SK-N-SH (cell line): ENCODE results near the gene HIPK3. TPM values are rescaled to one million over a fixed set of nuclear protein-coding genes. Genes with fewer than 3 reads are reported as not detected.

ENCODE experiments used
- CTCF ChIA-PET: fragments of 300-600, 350-600 bp; formaldehyde crosslinking; extraction: SDS; loops from one replicate; lab custom pipeline; 2021; lab: Yijun Ruan, JAX
- POLR2A ChIA-PET: fragments of 350-600 bp; sonication (Branson Sonifier 250); formaldehyde crosslinking; extraction: SDS; loops from one replicate; lab custom pipeline; 2020; ENCODE audit warnings: antibody characterized with exemption, inconsistent platforms; lab: Yijun Ruan, JAX
- DNase-seq: peaks from one replicate; pipeline ENCODE4 v3.0.0; 2012
- H2AFZ ChIP-seq: fragments of 200-600 bp; sonication (generic); 2 replicates; pipeline ENCODE4 v1.8.1; 2016; ENCODE audit warnings: antibody characterized with exemption, mild to moderate bottlenecking, low read depth
- H3F3A ChIP-seq: fragments of 200-600 bp; sonication (generic); replicated peaks from 2 replicates; pipeline ENCODE3; 2016; ENCODE audit warnings: antibody characterized with exemption, mild to moderate bottlenecking; ENCODE audit not compliant: insufficient read depth
- H3K27ac ChIP-seq, 2 experiments: fragments of 200-500 bp in 1 of 2; fragments of 200-600 bp in 1 of 2; sonication (Bioruptor generic) in 1 of 2; sonication (generic), shearing (Covaris generic) in 1 of 2; 2 replicates each; pipeline versions ENCODE4 v1.5.1 to v1.6.1; 2014 to 2016; ENCODE audit warnings: low read depth in 2 of 2, inconsistent platforms in 1 of 2, low read length in 1 of 2, mild to moderate bottlenecking in 1 of 2, mixed read lengths in 1 of 2
- H3K27me3 ChIP-seq: fragments of 200-600 bp; sonication (generic), shearing (Covaris generic); 2 replicates; pipeline ENCODE4 v1.6.1; 2016; ENCODE audit warnings: mixed run types; ENCODE audit not compliant: insufficient read depth
- H3K36me3 ChIP-seq, 2 experiments: fragments of 200-500 bp in 1 of 2; fragments of 200-600 bp in 1 of 2; sonication (Bioruptor generic) in 1 of 2; sonication (generic) in 1 of 2; replicated peaks in 1 of 2; 2 replicates each; pipeline versions ENCODE3 to v1.5.1; 2014 to 2016; ENCODE audit warnings: low read length in 1 of 2, mild to moderate bottlenecking in 1 of 2; ENCODE audit not compliant: insufficient read depth in 2 of 2, control insufficient read depth in 1 of 2
- H3K4me1 ChIP-seq, 2 experiments: fragments of 200-500 bp in 1 of 2; fragments of 200-600 bp in 1 of 2; sonication (Bioruptor generic) in 1 of 2; sonication (generic), shearing (Covaris generic) in 1 of 2; 2 replicates each; pipeline versions ENCODE4 v1.5.1 to v1.6.1; 2014 to 2016; ENCODE audit warnings: low read depth in 1 of 2, low read length in 1 of 2, mixed run types in 1 of 2; ENCODE audit not compliant: insufficient read depth in 2 of 2, control insufficient read depth in 1 of 2
- H3K4me2 ChIP-seq: fragments of 200-600 bp; sonication (generic), shearing (Covaris generic); 2 replicates; pipeline ENCODE4 v1.6.1; 2017; ENCODE audit warnings: mixed run types
- H3K4me3 ChIP-seq, 2 experiments: fragments of 200-500 bp in 1 of 2; fragments of 200-600 bp in 1 of 2; sonication (Bioruptor generic) in 1 of 2; sonication (generic), shearing (Covaris generic) in 1 of 2; 2 replicates each; pipeline versions ENCODE4 v1.5.1 to v1.8.1; 2014 to 2016; ENCODE audit warnings: low read depth in 2 of 2, inconsistent platforms in 1 of 2, low read length in 1 of 2, mild to moderate bottlenecking in 1 of 2, mixed read lengths in 1 of 2, moderate library complexity in 1 of 2
- H3K79me2 ChIP-seq: fragments of 200-600 bp; sonication (generic); 2 replicates; pipeline ENCODE4 v1.8.1; 2017; ENCODE audit warnings: mild to moderate bottlenecking; ENCODE audit not compliant: insufficient read depth
- H3K9ac ChIP-seq: fragments of 200-600 bp; sonication (generic); 2 replicates; pipeline ENCODE4 v1.6.1; 2017; ENCODE audit warnings: mixed run types
- H3K9me2 ChIP-seq: fragments of 200-600 bp; sonication (generic); 2 replicates; pipeline ENCODE4 v1.6.1; 2017; ENCODE audit warnings: mixed run types
- H3K9me3 ChIP-seq: fragments of 200-600 bp; sonication (generic); 2 replicates; pipeline ENCODE4 v1.6.1; 2017; ENCODE audit warnings: mixed run types, mild to moderate bottlenecking, moderate library complexity
- H4K20me1 ChIP-seq: fragments of 200-600 bp; sonication (generic); 2 replicates; pipeline ENCODE4 v1.6.1; 2017; ENCODE audit warnings: mild to moderate bottlenecking, mixed run types; ENCODE audit not compliant: insufficient read depth
- CHD2 ChIP-seq: fragments of 150-350 bp; IDR thresholded peaks from 2 replicates; pipeline ENCODE4 v1.6.1; 2018; ENCODE audit warnings: low read length; ENCODE audit not compliant: partially characterized antibody
- ELF1 ChIP-seq: IDR thresholded peaks from 2 replicates; pipeline ENCODE4 v1.4.0; 2012
- FOSL2 ChIP-seq: IDR thresholded peaks from 2 replicates; pipeline ENCODE4 v1.4.0; 2012; ENCODE audit warnings: low read depth, mild to moderate bottlenecking, moderate library complexity, borderline replicate concordance
- FOXJ3 ChIP-seq: sonication (generic); formaldehyde crosslinking; IDR thresholded peaks from 2 replicates; pipeline ENCODE4 v1.5.1; 2020; ENCODE audit warnings: mild to moderate bottlenecking, missing genetic modification reagents
- GABPA ChIP-seq: IDR thresholded peaks from 2 replicates; pipeline ENCODE4 v1.4.0; 2012; ENCODE audit warnings: low read depth, mild to moderate bottlenecking
- GATA2 ChIP-seq: sonication (generic); formaldehyde crosslinking; IDR thresholded peaks from 2 replicates; pipeline ENCODE4 v1.5.0; 2020; ENCODE audit warnings: mild to moderate bottlenecking, missing genetic modification reagents
- JUND ChIP-seq: IDR thresholded peaks from 2 replicates; pipeline ENCODE4 v1.4.0; 2012
- NFIC ChIP-seq: IDR thresholded peaks from 2 replicates; pipeline ENCODE4 v1.4.0; 2012; ENCODE audit warnings: borderline replicate concordance
- NRF1 ChIP-seq: IDR thresholded peaks from 2 replicates; pipeline ENCODE4 v1.6.1; 2012; ENCODE audit warnings: low read depth, mild to moderate bottlenecking, low read length
- POLR2AphosphoS5 ChIP-seq: IDR thresholded peaks from 2 replicates; pipeline ENCODE4 v1.6.1; 2012; ENCODE audit warnings: low read depth, low read length
- RAD21 ChIP-seq: IDR thresholded peaks from 2 replicates; pipeline ENCODE4 v1.6.1; 2012; ENCODE audit warnings: mild to moderate bottlenecking, low read length
- RXRA ChIP-seq: IDR thresholded peaks from 2 replicates; pipeline ENCODE4 v1.4.0; 2012; ENCODE audit warnings: low read depth, mild to moderate bottlenecking, borderline replicate concordance
- TAF1 ChIP-seq: IDR thresholded peaks from 2 replicates; pipeline ENCODE4 v1.6.1; 2012; ENCODE audit warnings: low read depth, mild to moderate bottlenecking, low read length, moderate library complexity, borderline replicate concordance
- TCF12 ChIP-seq: IDR thresholded peaks from 2 replicates; pipeline ENCODE4 v1.4.0; 2012
- TEAD4 ChIP-seq: IDR thresholded peaks from 2 replicates; pipeline ENCODE4 v1.4.0; 2012; ENCODE audit warnings: mild to moderate bottlenecking, borderline replicate concordance; ENCODE audit not compliant: insufficient read depth
- USF1 ChIP-seq: IDR thresholded peaks from 2 replicates; pipeline ENCODE4 v1.4.0; 2012; ENCODE audit warnings: low read depth, borderline replicate concordance
- YY1 ChIP-seq: IDR thresholded peaks from 2 replicates; pipeline ENCODE4 v1.4.0; 2012; ENCODE audit warnings: low read depth, mild to moderate bottlenecking
- WGBS: methylation state at CpG from one replicate; pipeline ENCODE4 v1.1.6; 2017; ENCODE audit warnings: low lambda C conversion rate; 5-methylcytosine and 5-hydroxymethylcytosine counted together
- polyA plus RNA-seq, 3 experiments: library from polyadenylated mRNA; depleted of rRNA; stranded (reverse); fragments of >200 nt; gene quantifications; 2 replicates each; pipeline ENCODE4 v1.2.3, GENCODE V29; 2012
- TF ChIP-seq, protein P1 (sequence below): IDR thresholded peaks from 2 replicates; pipeline ENCODE4 v1.4.0; 2012; ENCODE audit warnings: low read depth, borderline replicate concordance
- TF ChIP-seq, protein P2 (sequence below): fragments of 150-350 bp; IDR thresholded peaks from 2 replicates; pipeline ENCODE4 v1.6.1; 2016; ENCODE audit warnings: mild to moderate bottlenecking, low read depth, low read length
- TF ChIP-seq, protein P3 (sequence below): fragments of 200-600 bp; sonication (generic); IDR thresholded peaks from 2 replicates; pipeline ENCODE4 v1.6.1; 2017; ENCODE audit warnings: antibody characterized with exemption, mild to moderate bottlenecking, moderate library complexity

Gene HIPK3
- polyA plus RNA-seq, 1 of the 3 experiments (the other 2 are of a cell fraction) = 5.2 TPM

GRCh38 chr11:33391893-33392251, 134.7 kb downstream of the HIPK3 start (continued):
- no peak for TF ChIP-seq NRF1
- TF ChIP-seq POLR2AphosphoS5 = no peak
- no peak for TF ChIP-seq YY1
- TF ChIP-seq, protein P1, sequence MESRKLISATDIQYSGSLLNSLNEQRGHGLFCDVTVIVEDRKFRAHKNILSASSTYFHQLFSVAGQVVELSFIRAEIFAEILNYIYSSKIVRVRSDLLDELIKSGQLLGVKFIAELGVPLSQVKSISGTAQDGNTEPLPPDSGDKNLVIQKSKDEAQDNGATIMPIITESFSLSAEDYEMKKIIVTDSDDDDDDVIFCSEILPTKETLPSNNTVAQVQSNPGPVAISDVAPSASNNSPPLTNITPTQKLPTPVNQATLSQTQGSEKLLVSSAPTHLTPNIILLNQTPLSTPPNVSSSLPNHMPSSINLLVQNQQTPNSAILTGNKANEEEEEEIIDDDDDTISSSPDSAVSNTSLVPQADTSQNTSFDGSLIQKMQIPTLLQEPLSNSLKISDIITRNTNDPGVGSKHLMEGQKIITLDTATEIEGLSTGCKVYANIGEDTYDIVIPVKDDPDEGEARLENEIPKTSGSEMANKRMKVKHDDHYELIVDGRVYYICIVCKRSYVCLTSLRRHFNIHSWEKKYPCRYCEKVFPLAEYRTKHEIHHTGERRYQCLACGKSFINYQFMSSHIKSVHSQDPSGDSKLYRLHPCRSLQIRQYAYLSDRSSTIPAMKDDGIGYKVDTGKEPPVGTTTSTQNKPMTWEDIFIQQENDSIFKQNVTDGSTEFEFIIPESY = no peak
- no peak for TF ChIP-seq USF1

GRCh38 chr11:33394431-33395109, 137.4 kb downstream of the HIPK3 start:
- no peak for DNase-seq
- Histone ChIP-seq H3F3A (peaks cover 6% of the 10 kb centered on the region), H3K36me3 (peaks cover 4 to 14% of the 10 kb centered on the region in 2 experiments)
- no peak for TF ChIP-seq FOXJ3 (CRISPR knock-in tag)
- no peak for TF ChIP-seq GATA2
- TF ChIP-seq NFIC = no peak
- TF ChIP-seq JUND = no peak
- no peak for TF ChIP-seq ELF1
- TF ChIP-seq, protein P1 = no peak
- TF ChIP-seq TCF12 = no peak
- no peak for TF ChIP-seq FOSL2
- no peak for TF ChIP-seq TAF1
- no peak for TF ChIP-seq CHD2
- no peak for TF ChIP-seq TEAD4
- TF ChIP-seq, protein P2, sequence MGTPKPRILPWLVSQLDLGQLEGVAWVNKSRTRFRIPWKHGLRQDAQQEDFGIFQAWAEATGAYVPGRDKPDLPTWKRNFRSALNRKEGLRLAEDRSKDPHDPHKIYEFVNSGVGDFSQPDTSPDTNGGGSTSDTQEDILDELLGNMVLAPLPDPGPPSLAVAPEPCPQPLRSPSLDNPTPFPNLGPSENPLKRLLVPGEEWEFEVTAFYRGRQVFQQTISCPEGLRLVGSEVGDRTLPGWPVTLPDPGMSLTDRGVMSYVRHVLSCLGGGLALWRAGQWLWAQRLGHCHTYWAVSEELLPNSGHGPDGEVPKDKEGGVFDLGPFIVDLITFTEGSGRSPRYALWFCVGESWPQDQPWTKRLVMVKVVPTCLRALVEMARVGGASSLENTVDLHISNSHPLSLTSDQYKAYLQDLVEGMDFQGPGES = no peak
- TF ChIP-seq RAD21 = no peak
- TF ChIP-seq RXRA = no peak
- no peak for TF ChIP-seq GABPA
- TF ChIP-seq, protein P3, sequence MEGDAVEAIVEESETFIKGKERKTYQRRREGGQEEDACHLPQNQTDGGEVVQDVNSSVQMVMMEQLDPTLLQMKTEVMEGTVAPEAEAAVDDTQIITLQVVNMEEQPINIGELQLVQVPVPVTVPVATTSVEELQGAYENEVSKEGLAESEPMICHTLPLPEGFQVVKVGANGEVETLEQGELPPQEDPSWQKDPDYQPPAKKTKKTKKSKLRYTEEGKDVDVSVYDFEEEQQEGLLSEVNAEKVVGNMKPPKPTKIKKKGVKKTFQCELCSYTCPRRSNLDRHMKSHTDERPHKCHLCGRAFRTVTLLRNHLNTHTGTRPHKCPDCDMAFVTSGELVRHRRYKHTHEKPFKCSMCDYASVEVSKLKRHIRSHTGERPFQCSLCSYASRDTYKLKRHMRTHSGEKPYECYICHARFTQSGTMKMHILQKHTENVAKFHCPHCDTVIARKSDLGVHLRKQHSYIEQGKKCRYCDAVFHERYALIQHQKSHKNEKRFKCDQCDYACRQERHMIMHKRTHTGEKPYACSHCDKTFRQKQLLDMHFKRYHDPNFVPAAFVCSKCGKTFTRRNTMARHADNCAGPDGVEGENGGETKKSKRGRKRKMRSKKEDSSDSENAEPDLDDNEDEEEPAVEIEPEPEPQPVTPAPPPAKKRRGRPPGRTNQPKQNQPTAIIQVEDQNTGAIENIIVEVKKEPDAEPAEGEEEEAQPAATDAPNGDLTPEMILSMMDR = no peak
- TF ChIP-seq, all 33 proteins: peak for 0
- no peak overlapping the region for H3K4me2 ChIP-seq
- H3K79me2 ChIP-seq = peaks cover 99% of the 10 kb centered on the region
- WGBS = 92% methylated on average over 6 of the region's 6 CpGs
- ChIA-PET CTCF (no interaction called here), POLR2A (no interaction called here)
- no peaks in the 10 kb centered on the region for H3K9me3 ChIP-seq
- peaks cover 78% of the 10 kb centered on the region; the same call in 1 of the 2 replicates for H4K20me1 ChIP-seq
- no peak overlapping the region for H3K9ac ChIP-seq
- no peaks in the 10 kb centered on the region for H3K9me2 ChIP-seq
- H2AFZ ChIP-seq = no peak overlapping the region
- no peak overlapping the region for H3K4me3 ChIP-seq
- peaks cover 4% of the 10 kb centered on the region in 2 experiments; a peak in 2 of 4 replicates for H3K4me1 ChIP-seq
- H3K27ac ChIP-seq = no peak overlapping the region
- H3K27me3 ChIP-seq = no peaks in the 10 kb centered on the region
